ENCODE data around the gene TMEM233.
A peak's percentile ranks its signal among the peaks of the same experiment; 100 is the strongest.

The TMEM233 gene

DNA sequence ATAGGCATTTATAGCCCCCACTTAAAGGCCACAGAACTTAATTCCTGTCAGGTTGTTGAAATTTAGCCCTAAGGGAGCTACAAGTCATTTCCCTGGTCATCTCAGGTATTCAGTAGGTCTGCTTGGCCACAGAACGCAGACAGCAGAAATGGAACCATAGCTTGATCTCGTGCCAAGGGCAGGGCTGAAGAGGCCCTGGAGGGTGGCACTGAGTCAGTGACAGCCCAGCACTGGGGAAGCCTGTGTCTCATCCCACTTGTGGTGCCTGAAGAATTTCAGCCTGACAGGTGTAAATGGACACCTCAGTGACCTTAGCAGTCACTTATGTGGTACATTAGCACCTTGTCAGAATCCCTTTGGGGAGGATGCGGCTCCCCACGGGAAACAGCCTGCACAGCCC is 81.0 kb downstream of the TMEM233 start:
- TF ChIP-seq POLR2AphosphoS5 (IDR thresholded peaks at IDR 0.05; ENCODE audit: low read depth, low read length) (no peak), POLR2A (IDR thresholded peaks at IDR 0.05; ENCODE audit: low read depth, low read length) (no peak), PAX5 (IDR thresholded peaks at IDR 0.05; ENCODE audit: insufficient read depth, low read length, severe bottlenecking) (no peak), TAF1 (IDR thresholded peaks at IDR 0.05; ENCODE audit: low read depth, low read length) (no peak), SPI1 (IDR thresholded peaks at IDR 0.05; ENCODE audit: low read depth, low read length) (no peak), POU2F2 (IDR thresholded peaks at IDR 0.05; ENCODE audit: low read depth, low read length) (no peak)
- DNase-seq (ENCODE audit: insufficient read length, low spot score), result no peak
- FAIRE-seq, result no peak

DNA sequence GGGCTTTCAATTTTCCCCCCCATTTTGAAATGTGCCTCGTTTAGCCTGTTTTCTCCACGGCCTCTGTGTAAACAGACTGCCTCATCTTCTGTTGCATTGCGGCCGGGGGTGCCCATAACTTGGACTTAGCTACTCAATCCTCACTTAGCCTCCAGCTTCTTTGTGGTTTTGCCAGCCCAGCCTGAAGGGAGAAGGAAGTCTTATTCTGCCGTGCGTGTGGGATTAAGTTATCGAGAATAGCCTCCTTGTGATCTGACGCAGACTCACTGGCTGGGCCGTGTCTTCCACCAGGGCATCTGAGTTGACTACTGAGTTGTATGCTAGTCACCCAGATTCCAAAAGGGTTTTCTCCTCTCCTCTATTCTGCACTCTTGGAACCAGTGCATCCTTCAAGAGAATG is 82.4 kb downstream of the TMEM233 start:
- no peak for DNase-seq (ENCODE audit: insufficient read length, low spot score)
- no peak for FAIRE-seq
- TF ChIP-seq PAX5 (IDR thresholded peaks at IDR 0.05; ENCODE audit: insufficient read depth, low read length, severe bottlenecking) (no peak), SPI1 (IDR thresholded peaks at IDR 0.05; ENCODE audit: low read depth, low read length) (no peak), TAF1 (IDR thresholded peaks at IDR 0.05; ENCODE audit: low read depth, low read length) (no peak), POLR2AphosphoS5 (IDR thresholded peaks at IDR 0.05; ENCODE audit: low read depth, low read length) (no peak), POU2F2 (IDR thresholded peaks at IDR 0.05; ENCODE audit: low read depth, low read length) (no peak)

DNA sequence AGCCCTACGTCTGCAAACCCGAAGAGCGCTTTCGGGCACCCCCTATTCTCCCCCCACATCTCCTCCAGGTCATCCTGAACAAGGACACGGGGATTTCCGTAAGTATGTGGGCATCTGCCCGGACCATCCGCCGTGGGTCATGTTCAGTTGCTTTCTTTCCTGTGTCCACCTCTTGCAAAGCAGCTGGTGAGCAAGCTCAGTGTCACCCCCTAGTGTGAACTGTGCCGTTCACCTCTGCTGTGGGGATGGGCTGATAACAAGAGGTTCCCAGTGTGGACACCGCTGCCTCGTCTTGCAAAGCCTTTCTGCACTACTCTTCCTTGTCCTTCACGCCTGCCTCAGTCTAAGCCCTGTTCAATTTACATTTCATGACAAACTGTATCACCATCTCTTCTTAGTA is 83.0 kb downstream of the TMEM233 start:
- no peak for DNase-seq (ENCODE audit: insufficient read length, low spot score)
- no peak for FAIRE-seq
- TF ChIP-seq POLR2A (IDR thresholded peaks at IDR 0.05; ENCODE audit: low read depth, low read length) (no peak), PAX5 (IDR thresholded peaks at IDR 0.05; ENCODE audit: insufficient read depth, low read length, severe bottlenecking) (no peak), POU2F2 (IDR thresholded peaks at IDR 0.05; ENCODE audit: low read depth, low read length) (no peak)

DNA sequence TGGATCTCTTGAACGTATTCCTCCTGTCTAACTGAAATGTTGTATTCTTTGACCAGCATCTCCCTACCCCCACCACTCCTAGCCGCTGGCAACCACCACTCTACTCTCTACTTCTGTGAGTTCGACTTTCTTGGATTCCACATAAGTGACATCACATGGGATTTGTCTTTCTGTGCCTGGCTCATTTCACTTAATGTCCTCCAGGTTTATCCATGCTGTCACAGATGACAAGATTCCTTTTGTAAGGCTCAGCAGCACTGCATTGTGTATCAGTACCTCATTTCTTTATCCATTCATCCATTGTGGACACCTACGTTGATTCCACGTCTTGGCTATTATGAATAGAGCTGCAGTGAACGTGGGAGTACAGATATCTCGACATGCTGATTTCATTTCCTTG is 84.9 kb downstream of the TMEM233 start:
- FAIRE-seq (no peak), DNase-seq (ENCODE audit: insufficient read length, low spot score) (no peak)
- TF ChIP-seq POLR2A (IDR thresholded peaks at IDR 0.05; ENCODE audit: low read depth, low read length), result no peak
- no peak for TF ChIP-seq TAF1 (IDR thresholded peaks at IDR 0.05; ENCODE audit: low read depth, low read length)
- TF ChIP-seq POU2F2 (IDR thresholded peaks at IDR 0.05; ENCODE audit: low read depth, low read length), result no peak

DNA sequence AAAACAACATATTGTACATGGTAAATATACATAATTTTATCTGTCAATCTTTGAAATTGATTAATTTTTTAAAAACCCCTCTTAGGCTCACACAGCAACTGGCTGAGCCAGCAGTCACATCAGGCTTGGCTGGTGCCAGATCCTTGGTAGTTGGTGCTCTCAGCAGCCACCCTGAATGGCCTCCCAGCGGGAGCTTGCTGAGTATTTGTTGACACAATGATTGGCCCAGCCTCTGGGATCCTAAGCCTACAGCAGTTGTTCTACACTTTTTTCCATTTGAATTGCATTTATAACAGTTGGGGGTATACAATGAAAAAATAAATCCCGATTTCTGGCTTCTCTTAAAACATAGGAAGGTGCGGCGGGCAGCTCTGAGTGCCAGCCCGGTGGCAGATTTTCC is 85.5 kb downstream of the TMEM233 start:
- FAIRE-seq (no peak), DNase-seq (ENCODE audit: insufficient read length, low spot score) (no peak)
- TF ChIP-seq TAF1 (IDR thresholded peaks at IDR 0.05; ENCODE audit: low read depth, low read length) (no peak), PAX5 (IDR thresholded peaks at IDR 0.05; ENCODE audit: insufficient read depth, low read length, severe bottlenecking) (no peak), POLR2A (IDR thresholded peaks at IDR 0.05; ENCODE audit: low read depth, low read length) (no peak), POLR2AphosphoS5 (IDR thresholded peaks at IDR 0.05; ENCODE audit: low read depth, low read length) (no peak), POU2F2 (IDR thresholded peaks at IDR 0.05; ENCODE audit: low read depth, low read length) (no peak), SPI1 (IDR thresholded peaks at IDR 0.05; ENCODE audit: low read depth, low read length) (no peak)

DNA sequence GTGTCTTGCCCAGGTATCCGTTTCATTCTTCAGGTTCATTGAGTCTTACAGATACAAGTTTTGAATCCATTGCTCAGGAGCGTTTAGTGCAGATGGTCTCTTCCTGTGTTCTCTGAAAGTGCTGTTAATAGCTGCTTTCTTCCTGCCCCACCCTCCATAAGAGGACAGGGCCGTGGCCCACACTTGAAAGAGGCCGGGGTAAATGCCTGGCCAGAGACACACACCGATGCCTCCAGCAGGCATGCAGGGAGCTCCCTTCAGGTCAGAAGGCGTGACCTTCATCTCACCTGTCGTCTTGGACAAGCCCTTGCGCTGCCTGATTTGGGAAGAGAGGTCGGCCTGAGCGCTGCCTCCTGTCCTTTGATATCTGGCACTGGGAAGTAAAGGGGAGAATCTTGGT is 85.9 kb downstream of the TMEM233 start:
- no peak for FAIRE-seq
- no peak for DNase-seq (ENCODE audit: insufficient read length, low spot score)
- TF ChIP-seq POLR2AphosphoS5 (IDR thresholded peaks at IDR 0.05; ENCODE audit: low read depth, low read length) (no peak), PAX5 (IDR thresholded peaks at IDR 0.05; ENCODE audit: insufficient read depth, low read length, severe bottlenecking) (no peak), SPI1 (IDR thresholded peaks at IDR 0.05; ENCODE audit: low read depth, low read length) (no peak), TAF1 (IDR thresholded peaks at IDR 0.05; ENCODE audit: low read depth, low read length) (no peak), POU2F2 (IDR thresholded peaks at IDR 0.05; ENCODE audit: low read depth, low read length) (no peak), POLR2A (IDR thresholded peaks at IDR 0.05; ENCODE audit: low read depth, low read length) (no peak)

DNA sequence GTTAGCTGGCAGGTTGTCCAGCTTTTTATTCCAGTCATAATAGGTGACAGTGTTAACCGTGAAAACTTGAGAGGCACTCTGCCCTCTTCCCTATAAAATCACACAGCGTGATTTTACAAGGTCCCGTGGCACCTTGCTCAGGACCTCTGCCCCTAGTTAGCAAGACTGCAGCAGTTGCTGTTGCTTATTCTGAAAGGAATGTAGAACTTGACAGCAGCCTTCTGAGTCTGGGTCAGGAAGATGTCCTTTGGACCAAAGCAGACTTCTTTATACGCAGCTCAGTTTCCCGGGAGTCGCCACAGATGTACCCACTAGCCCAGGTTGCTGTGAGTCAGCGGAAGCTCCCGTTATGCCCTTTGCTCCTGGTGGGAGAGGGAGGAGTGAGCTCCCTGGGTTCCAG is 87.5 kb downstream of the TMEM233 start:
- no peak for TF ChIP-seq POLR2AphosphoS5 (IDR thresholded peaks at IDR 0.05; ENCODE audit: low read depth, low read length)
- no peak for TF ChIP-seq TAF1 (IDR thresholded peaks at IDR 0.05; ENCODE audit: low read depth, low read length)
- no peak for TF ChIP-seq PAX5 (IDR thresholded peaks at IDR 0.05; ENCODE audit: insufficient read depth, low read length, severe bottlenecking)
- TF ChIP-seq POU2F2 (IDR thresholded peaks at IDR 0.05; ENCODE audit: low read depth, low read length), result no peak
- no peak for TF ChIP-seq SPI1 (IDR thresholded peaks at IDR 0.05; ENCODE audit: low read depth, low read length)
- TF ChIP-seq POLR2A (IDR thresholded peaks at IDR 0.05; ENCODE audit: low read depth, low read length), result no peak
- DNase-seq (ENCODE audit: insufficient read length, low spot score), result no peak
- no peak for FAIRE-seq

DNA sequence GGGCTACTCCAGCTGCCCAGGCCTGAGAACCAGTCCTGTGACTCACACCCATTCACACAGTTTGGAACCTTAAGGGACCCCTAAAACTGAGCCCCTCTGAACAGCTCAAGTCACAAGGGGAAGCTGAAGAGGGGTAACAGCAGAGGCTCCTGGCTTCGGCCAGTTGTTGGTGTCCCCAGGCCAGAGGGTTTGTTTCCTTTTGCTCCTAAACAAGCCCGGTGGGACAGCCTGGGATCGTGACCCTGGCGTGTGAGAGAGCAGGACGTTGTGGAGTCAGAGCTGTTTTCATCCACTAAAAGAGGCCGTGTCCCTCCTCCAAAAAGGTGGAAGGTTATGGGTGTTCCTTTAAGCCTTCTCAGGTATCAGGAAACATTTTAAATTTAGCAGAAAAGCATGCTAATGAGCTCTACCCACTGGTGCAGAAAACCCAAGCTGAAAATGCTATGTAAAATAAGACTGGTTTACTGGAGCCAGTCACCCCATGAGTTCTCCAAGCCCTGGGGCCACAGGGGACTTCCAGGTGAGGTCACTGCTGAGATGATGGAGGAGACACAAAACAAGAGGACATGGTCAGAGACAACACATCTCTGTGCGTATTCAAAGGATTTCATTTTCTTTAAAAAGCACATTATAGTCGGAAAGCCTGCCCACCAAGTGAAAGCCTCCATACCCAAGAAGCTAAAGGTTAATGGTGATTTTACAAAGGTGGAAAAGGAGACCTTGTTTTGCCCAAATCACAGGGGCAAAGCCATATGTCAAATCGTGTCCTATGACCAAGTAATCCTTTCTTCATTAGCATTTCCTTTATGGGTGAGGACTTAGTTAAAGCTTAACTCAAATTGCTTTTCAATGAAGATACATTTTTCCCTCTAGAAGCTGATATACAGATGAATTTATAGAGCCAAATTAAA is 88.4 kb downstream of the TMEM233 start:
- peak; percentile 27; the same call in 1 of the 2 replicates for TF ChIP-seq TAF1 (IDR thresholded peaks at IDR 0.05; ENCODE audit: low read depth, low read length)
- TF ChIP-seq POU2F2 (IDR thresholded peaks at IDR 0.05; ENCODE audit: low read depth, low read length), result no peak
- TF ChIP-seq SPI1 (IDR thresholded peaks at IDR 0.05; ENCODE audit: low read depth, low read length), result no peak
- no peak for TF ChIP-seq POLR2A (IDR thresholded peaks at IDR 0.05; ENCODE audit: low read depth, low read length)
- no peak for TF ChIP-seq POLR2AphosphoS5 (IDR thresholded peaks at IDR 0.05; ENCODE audit: low read depth, low read length)
- no peak for TF ChIP-seq PAX5 (IDR thresholded peaks at IDR 0.05; ENCODE audit: insufficient read depth, low read length, severe bottlenecking)
- FAIRE-seq (peak; percentile 20), DNase-seq (ENCODE audit: insufficient read length, low spot score) (no peak)

DNA sequence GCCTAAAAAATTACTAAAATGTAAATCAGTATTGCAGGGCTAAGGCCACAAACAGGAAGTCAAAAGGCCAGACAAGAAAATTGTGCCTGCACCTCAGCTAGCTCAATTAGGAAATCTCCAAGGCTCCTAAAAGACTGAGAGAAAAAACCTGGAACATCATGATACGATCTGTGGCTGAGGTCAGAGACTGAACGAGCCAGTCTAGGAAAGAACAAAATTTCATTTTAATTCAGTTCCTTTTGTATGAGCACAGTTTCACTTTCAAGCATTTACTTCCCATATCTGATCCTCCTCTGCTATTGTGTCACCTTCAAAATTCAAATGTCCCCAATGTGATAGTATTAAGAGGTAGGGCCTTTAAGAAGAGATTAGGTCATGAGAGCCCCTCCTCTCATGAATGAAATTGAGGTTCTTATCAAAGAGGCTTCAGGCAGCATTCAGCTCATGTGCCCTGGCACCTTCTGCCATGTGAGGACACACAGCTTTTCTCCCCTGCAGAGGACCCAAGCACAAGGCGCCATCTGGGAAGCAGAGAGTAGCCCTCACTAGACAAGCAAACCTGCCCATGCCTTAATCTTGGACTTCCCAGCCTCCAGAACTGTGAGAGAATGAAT is 89.2 kb downstream of the TMEM233 start:
- DNase-seq (ENCODE audit: insufficient read length, low spot score) (no peak), FAIRE-seq (no peak)
- TF ChIP-seq TAF1 (IDR thresholded peaks at IDR 0.05; ENCODE audit: low read depth, low read length) (no peak), POLR2AphosphoS5 (IDR thresholded peaks at IDR 0.05; ENCODE audit: low read depth, low read length) (no peak), PAX5 (IDR thresholded peaks at IDR 0.05; ENCODE audit: insufficient read depth, low read length, severe bottlenecking) (no peak), POLR2A (IDR thresholded peaks at IDR 0.05; ENCODE audit: low read depth, low read length) (no peak; the same call in 1 of the 2 replicates), POU2F2 (IDR thresholded peaks at IDR 0.05; ENCODE audit: low read depth, low read length) (no peak), SPI1 (IDR thresholded peaks at IDR 0.05; ENCODE audit: low read depth, low read length) (peak; percentile 31; the same call in 1 of the 2 replicates)
